HG03469 (cell line): Measurements from ENCODE around the gene MOB2.

Source experiments
- ATAC-seq: cut with Tn5 transposase; IDR thresholded peaks from one replicate; pipeline ENCODE4 v1.9.1; 2021; ENCODE audit warnings: mild to moderate bottlenecking, moderate library complexity, moderate number of reproducible peaks; ENCODE audit not compliant: unreplicated experiment

MOB2 gene, protein sequence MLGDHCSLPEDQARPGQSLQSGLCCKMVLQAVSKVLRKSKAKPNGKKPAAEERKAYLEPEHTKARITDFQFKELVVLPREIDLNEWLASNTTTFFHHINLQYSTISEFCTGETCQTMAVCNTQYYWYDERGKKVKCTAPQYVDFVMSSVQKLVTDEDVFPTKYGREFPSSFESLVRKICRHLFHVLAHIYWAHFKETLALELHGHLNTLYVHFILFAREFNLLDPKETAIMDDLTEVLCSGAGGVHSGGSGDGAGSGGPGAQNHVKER

DNA sequence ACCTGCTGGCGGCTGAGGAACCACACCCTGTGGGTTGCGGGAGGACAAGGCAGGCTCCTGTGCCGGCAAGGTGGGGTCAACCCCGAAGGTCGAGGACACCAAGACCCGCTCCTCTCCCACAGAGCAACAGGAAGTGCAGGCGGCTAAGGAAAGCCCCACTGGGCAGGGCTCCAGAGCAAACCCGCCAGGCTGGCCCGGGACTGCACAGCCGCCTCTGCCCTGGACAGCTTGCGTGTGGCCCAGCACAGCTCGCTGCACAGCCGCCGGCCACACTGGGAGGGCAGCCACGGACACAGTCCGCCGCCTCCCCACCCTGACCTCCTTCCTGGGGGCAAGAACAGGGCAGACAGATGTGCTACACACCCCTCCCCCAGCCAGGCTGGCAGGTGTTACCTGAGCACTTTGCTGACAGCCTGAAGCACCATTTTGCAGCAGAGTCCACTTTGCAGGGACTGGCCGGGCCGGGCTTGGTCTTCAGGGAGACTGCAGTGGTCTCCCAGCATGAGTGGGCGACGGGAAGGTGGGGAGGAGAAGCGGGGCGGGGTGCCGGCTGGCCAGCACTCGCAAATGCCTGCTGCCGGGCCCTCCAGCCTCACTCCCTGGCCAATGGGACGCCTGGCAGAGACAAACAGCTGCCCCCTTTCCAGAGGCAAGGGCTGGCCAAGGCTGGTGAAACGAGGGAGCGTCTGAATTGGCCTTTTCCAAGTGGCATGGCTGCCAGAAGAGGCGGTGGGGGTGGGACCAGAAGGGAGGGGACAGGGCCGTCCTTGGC lies at the start of gene MOB2:
MOB2 (minus strand) TSS at position 726 of the 772 bp plus-strand sequence; CDS start at position 503, 223 bp downstream.
- no peak for ATAC-seq

- ATAC-seq, result no peak
Observed at GRCh38 chr11:1534682-1535081, 48.1 kb upstream of the MOB2 start.

- no peak for ATAC-seq
Observed at GRCh38 chr11:1534171-1534570, 47.6 kb upstream of the MOB2 start.

DNA sequence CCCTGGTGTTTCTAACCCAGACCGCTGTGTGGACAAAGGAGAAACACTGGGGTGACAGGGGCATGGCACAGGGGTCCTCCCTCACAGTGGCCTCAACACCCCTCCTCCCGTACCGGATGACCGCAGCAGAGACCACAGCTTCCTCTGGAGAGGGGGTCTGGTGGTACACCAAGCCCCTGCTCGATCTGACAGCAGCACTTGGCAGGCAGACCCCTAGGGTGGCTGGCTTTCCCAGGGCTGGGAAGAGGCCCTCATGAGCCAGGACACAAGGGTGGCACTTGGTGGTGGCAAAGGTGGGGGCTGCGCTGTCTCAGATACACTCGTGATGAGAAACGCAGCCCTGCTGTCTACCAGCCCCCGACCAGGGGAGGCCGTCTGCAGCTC lies 46.8 kb upstream of the MOB2 start:
- ATAC-seq, result no peak

- no peak for ATAC-seq
Observed at GRCh38 chr11:1532606-1533341, 46.2 kb upstream of the MOB2 start.

GRCh38 chr11:1532014-1532586 lies 45.5 kb upstream of the MOB2 start:
- no peak for ATAC-seq

GRCh38 chr11:1531449-1532013 lies 45.0 kb upstream of the MOB2 start:
- no peak for ATAC-seq

DNA sequence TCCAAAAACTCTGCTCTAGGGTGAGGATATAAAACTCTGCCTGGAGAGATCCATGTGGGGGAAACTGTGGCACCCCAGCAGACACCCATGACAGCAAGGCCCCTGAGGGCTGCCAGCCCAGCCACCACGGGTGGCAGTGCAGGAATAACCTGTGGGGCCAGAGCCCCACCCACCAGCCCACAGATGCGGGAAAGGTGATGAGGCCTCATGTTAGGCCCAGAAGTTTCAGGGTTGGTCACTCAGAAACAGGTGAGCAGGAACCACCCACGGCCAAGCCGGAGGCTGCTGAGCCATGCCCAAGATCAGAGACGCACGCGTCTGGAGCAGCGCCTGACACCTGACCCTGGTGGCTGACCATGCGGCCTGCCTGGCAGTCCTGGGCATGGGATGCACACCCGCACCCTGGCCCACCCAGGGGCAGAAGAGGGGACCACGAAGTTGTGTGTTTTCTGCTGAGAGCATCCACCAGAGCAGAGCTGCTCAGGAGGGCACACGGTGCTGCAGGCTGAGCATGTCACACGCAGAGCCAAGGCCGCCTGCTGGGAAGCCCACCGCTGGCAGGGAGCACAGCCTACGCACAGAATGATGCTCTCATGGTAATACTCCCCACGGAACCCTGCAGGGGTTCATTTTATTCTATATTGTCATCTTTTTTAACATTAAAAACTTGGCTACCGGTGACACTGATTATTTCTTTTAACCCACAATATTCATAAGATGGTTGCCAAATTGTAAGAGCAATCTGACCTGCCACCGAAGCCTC lies 44.3 kb upstream of the MOB2 start:
- no peak for ATAC-seq

- ATAC-seq, result no peak
Observed at GRCh38 chr11:1529774-1530173, 43.2 kb upstream of the MOB2 start.

DNA sequence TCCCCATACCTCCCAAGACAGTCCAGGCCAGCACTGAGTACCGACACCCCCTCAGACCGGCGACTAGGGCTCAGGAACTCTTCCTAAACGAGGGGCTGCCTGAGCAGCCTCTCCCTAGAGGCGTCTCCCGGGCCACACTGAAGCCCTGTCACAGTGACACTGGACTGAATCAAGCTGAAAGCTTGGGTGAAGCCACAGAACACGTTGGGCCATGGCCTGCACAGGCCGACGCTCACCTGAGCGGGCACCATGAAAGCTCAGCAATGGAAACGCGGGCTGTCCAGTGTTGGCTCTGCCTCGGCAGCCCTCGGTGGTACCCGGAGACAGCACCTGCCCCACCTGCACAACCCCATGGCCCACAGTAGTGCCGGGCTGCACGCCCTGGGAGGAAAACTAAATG lies 42.7 kb upstream of the MOB2 start:
- no peak for ATAC-seq

DNA sequence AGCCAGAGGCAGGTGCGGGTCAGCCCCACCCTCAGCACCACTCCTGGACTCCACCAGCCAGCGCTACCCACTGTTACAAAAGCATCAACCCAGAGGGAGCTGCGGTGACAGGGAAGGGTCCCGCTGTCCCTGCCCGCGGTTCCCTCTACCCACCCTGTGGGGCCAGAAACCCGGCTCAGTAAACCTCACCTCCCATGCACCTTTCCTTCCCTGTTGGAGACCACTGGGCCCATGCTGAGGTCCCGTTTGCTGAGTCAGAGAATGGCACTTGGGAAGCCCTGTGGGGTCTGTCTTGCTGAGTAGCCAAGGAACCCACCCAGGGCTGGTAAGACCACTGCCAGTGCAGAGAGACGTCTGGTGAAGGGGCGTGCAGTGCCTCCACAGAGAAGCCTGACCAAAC lies 42.1 kb upstream of the MOB2 start:
- no peak for ATAC-seq

DNA sequence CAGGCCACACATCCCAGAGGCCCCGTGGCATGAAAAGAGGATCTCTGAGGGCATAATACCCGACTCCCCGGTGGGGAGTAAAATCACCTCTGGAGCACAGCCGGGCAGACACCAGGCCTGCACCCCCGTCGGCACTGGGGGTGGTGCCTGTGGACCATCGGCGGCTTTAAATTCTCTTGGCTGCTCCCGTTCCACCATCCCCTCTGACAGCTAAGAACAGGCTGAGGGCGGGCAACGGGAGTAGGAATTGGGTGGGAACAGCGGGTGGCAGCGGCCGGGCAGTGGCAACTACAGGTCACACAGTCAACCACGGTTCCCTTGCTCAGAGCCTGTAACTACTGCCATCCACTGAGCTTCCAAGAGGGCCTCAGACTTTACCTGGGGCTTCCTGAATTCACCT lies 40.2 kb upstream of the MOB2 start:
- no peak for ATAC-seq

DNA sequence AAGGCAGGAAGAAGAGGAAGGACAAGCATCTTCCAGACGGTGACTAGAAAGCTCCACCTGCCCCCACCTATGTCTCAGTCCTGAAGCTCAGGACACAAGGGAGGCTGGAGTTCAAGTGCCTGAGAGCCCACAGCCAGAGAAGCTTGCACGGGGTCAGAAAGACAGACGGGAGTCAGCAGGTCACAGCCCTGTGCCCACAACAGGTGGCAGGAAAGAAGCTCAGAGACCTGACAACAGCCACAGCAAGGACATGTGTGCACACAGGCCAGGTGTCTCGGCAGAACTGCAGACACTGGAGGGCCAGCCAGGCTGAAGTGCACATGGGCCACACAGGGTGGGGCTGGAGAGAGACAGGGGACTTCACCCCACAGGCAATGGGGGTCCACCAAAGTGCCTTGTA lies 37.2 kb upstream of the MOB2 start:
- no peak for ATAC-seq

- no peak for ATAC-seq
Observed at GRCh38 chr11:1523077-1523476, 36.5 kb upstream of the MOB2 start.

GRCh38 chr11:1522081-1522424 lies 35.5 kb upstream of the MOB2 start:
- ATAC-seq, result no peak

GRCh38 chr11:1521382-1522080 lies 35.0 kb upstream of the MOB2 start:
- ATAC-seq, result peak; percentile 61

- no peak for ATAC-seq
Observed at GRCh38 chr11:1520663-1521267, 34.2 kb upstream of the MOB2 start.

GRCh38 chr11:1520209-1520662 lies 33.7 kb upstream of the MOB2 start:
- no peak for ATAC-seq
